SK-N-DZ (cell line): ENCODE data around the gene INTS6.

Experiments used
- DNase-seq: peaks from one replicate; pipeline ENCODE4 v3.0.0-alpha.2; 2015; ENCODE audit warnings: low spot score

The INTS6 gene

GRCh38 chr13:51343475-51343874 lies 109.4 kb downstream of the INTS6 start:
- DNase-seq: no peak

DNA sequence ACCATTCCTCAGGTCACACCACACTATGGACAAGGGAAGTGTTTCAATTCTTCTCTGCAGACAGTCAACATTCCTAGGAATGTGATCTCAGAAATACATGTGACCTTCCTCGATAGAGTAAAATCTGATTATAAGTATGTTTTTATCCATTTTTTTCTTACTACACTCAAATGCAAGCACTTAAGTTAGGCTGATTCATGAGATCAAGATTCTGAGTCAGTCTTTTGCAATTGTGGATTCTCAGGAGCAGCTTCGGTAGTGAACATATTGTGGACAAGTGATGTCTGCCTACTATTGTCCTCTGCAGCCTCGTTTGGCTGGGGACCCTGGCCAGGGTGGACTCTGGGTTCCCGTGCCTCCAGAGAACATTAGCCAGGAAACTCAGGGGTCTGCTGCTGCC lies 110.1 kb downstream of the INTS6 start:
- no peak for DNase-seq

GRCh38 chr13:51341791-51342190 lies 111.0 kb downstream of the INTS6 start:
- no peak for DNase-seq

GRCh38 chr13:51341232-51341631 lies 111.6 kb downstream of the INTS6 start:
- no peak for DNase-seq

DNA sequence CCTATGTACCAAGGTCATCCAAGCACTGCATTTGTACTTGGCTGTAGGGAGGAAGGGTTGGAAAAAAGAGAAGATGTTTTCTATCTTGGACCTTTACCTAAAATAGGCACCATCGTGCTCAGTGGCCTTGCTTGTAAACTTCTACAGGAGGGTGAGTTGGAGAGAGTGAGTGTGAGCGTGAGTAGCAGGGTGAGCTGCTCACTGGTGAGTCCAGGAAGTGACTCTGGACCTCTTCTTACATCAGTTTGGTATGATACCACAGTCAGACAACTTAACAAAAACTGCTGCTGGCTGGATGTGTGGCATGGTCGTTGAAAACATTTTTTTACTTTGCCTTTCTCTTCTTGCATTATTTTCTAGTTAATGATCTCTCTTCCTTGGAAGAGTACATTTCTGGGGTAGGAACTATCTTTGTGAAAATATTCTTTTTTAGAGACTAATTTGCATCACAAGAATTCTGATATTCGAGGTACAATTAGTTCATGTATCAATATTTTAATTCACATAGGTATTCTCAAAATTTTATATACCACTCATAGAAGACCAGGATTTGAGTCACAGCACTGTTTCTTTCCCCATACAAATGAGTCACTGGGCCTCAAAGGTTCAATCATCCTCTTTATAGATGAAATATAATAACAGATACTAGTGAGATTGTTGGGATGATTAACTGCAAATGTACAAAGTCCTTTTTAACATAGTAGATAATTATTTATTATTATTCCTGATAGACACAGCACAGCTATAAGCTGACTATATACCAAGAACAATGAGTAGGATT lies 112.7 kb downstream of the INTS6 start:
- DNase-seq: no peak

DNA sequence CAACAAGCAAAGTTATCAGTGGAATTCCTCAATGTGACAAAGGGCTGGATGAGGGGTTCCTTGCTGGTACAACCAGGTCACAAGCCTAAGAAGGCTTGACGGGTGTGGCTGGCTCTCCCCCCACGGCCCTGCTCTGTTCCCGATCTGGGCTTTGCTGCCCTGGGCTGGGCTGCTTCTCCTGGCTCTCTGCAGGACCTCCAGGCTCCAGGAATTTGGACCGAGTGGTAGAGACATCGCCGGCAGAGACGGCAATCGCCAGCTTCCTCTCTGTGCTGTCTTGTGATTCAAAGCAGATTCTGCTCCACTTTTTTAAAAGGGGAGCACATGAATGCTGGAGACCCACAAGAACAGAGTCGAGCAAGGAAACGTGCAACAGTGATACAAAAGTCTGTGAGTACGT lies 113.5 kb downstream of the INTS6 start, which contains the start of gene SERPINE3:
TSS of gene SERPINE3 (plus strand) at position 338 of the 400 bp plus-strand sequence. CDS start 1,401 bp downstream, outside the sequence.
- no peak for DNase-seq

- no peak for DNase-seq
Observed at GRCh38 chr13:51336746-51337145, 116.1 kb downstream of the INTS6 start.

DNA sequence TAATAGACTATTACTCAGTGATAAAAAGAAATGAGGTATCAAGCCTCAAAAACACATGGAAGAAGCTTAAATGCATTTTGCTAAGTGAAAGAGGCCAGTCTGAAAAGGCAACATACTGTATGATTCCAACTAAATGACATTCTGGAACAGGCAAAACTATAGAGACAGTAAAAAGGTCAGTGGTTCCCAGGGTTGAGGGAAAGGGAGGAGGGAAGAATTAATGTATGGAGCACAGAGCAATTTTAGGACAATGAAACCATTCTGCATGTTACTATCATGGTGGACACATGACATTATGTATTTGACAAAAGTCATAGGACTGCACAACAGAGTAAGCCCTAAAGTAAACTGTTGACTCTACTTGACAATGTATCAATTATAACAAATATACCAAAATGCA lies 119.0 kb downstream of the INTS6 start:
- DNase-seq: no peak

DNA sequence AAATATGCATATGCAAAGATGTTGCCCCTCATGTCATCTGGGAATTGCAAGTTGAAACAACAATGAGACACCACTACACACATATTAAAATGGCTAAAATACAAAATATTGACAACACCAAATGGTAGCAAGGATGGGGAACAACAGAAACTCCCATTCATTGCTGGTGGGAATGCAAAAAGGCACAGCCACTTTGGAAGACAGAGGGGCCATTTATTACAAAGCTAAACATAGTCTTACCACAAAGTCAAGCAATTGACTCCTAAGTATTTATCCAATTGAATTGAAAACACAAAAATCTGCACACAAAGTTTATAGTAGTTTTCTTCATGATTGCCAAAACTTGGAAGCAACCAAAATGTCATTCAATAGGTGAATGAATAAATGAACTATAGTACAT lies 119.4 kb downstream of the INTS6 start:
- DNase-seq: no peak

DNA sequence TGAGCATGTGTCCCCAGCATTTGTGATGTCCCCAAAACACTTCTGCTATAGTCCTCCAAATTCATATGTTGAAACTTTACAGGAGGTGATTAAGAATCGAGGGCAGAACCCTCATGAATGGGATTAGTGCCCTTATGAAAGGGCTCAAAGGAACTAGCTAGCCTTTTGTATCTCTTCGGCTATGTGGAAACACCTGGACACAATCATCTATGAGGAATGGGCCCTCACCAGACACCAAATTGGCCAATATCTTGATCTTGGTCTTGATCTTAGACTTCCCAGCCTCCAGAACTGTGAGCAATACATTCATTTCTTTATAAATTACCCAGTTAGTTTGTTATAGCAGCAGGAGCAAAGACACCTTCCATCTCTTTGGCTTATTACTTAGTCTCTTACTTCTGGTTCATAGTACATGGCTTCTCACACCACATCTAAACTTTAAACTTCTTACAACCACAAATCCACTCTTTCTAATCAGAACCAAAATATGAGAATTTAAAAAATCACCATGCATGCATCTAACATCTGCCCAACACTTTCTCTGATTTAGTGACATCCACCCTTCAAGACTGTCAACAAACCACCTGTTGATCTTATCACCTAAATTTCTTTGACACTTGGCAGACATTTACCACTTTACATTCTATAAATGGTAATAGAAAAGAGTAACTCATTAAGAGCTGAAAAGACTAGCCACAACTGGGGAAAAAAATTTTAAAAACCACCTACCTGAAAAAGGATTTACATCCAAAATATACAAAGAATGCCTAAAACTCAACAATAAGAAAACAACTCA lies 120.1 kb downstream of the INTS6 start:
- no peak for DNase-seq

GRCh38 chr13:51331354-51331861 lies 121.4 kb downstream of the INTS6 start:
- no peak for DNase-seq

DNA sequence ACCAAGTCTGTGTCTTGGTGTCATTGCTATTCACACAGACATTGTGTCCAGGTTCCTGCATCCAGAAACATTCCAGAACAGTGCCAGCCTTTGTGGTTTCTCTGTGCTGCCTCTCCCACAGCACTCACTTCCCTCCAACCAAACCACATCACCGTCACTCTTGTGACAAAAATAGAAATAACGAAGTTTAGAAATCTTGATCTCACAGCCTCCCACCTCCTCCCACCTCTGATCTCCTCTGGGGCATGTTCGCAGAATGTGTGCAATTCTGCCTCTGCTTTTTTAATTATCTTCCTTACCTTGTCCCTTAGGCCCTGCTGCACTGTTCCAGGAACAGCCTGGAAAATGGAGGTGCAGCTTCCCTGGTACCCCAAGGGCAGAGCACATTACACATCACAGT lies 122.0 kb downstream of the INTS6 start:
- DNase-seq: no peak

DNA sequence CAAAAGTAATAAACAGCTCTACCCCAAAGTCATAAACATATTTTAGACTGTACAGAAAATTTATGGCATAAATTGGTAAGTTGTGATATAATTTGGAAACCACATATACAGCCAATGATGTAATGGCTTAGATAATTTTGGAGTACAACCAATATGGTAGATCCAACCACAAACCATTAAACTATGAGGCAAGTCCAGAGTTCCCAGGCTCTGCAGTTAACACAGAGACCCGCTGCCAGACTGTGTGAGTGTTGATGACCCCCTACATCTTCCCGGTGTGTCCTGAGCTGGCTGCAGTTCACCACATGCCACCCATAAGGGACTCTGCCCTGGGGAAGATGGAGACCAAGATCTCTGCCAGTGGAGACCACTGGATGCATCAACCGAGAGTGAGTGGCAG lies 123.2 kb downstream of the INTS6 start:
- no peak for DNase-seq

GRCh38 chr13:51328488-51328887 lies 124.3 kb downstream of the INTS6 start:
- DNase-seq: no peak

GRCh38 chr13:51327961-51328360 lies 124.9 kb downstream of the INTS6 start:
- DNase-seq: no peak

DNA sequence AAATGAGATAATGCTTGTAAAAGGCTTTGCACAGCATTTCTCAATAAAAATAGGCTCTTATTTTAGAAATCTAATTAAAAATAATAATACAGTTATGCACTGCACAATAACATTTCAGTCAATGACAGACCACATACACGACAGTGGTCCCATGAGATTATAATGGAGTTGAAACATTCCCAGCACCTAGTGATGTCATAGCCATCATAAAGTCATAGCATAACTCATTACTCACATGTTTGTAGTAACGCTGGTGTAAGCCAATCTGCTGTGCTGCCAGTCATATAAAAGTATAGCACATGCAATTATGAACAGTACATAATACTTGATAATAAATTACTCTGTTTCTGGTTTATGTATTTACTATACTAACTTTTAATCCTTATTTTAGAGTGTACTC lies 126.1 kb downstream of the INTS6 start:
- DNase-seq: no peak

DNA sequence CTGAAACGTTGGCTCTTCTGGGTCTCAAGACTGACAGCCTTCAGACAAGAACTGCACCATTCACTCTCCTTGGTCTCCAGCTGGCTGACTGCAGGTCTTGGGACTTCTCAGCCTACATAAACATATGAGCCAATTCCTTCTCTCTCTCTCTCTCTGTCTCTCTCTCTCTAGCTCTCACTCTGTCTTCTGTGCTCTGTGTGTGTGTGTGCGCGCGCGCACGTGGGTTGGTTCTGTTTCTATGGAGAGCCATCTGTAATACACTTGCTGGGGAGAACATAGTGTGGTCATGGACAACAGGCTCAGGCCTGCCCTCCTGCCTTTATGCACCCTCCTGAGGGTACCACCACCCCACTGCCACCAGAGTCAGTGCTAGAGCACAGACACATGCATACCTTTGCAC lies 127.0 kb downstream of the INTS6 start:
- DNase-seq: no peak

GRCh38 chr13:51324714-51325420 lies 128.0 kb downstream of the INTS6 start:
- no peak for DNase-seq

DNA sequence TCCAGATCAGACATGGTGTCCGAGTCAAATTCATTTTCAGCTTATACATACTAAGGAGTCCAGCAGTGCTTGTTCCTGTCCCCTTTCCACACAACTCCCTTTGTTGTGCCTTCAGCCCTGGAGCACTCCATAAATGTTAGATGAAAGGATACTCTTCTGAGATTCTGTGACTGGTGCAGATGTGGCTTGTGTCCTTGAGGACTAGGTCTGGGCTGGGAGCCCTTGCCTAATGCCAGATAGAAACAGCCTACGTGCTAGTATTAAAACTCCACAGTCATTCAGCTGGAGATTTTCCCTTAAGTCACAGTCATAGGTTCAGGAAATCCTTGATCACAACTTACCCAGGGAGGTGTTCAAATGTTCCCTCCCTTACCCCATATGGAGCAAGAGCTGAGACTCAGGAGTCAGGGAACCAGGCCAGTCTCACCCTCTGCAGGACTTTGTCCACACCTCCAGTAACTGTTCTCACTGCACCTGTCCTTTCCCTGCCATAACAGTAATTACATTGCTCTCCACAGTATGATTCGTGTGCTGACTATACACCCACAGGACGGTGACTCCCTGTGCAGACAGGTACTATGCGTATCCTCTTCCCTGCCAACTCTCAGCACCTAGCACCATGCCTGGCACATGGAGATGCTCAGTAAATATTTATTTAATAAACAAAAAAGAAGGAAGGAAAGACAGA lies 128.9 kb downstream of the INTS6 start:
- DNase-seq: no peak

- DNase-seq: no peak
Observed at GRCh38 chr13:51322826-51323225, 130.0 kb downstream of the INTS6 start.

DNA sequence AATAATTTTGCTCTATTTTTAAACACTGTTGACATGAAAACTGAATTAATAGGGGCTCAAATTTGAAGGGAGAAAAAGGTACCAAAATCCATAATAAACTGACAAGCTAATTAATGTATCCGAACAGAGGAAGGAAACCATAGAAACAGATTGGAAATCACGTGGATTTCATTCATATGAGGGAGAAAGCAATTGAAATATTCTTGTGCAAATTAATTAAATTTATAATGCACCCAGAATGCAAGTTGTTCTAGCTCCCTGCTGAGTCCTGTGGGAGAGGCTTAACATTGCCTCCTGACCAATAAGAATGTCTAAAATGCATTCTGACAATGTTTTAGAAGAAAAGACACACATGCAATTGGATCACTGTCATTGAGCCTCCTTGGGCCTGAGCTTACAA lies 131.0 kb downstream of the INTS6 start:
- DNase-seq: no peak
